Activated T-cell treated with anti-CD3 and anti-CD28 coated beads for 48 hours (primary cell): ENCODE measurements around the gene LYRM4.
A peak's percentile ranks its signal among the peaks of the same experiment; 100 is the strongest.

ENCODE experiments used
- DNase-seq: peaks from one replicate; pipeline ENCODE4 v3.0.0-alpha.2; 2020; ENCODE audit warnings: low read depth

LYRM4 gene

DNA sequence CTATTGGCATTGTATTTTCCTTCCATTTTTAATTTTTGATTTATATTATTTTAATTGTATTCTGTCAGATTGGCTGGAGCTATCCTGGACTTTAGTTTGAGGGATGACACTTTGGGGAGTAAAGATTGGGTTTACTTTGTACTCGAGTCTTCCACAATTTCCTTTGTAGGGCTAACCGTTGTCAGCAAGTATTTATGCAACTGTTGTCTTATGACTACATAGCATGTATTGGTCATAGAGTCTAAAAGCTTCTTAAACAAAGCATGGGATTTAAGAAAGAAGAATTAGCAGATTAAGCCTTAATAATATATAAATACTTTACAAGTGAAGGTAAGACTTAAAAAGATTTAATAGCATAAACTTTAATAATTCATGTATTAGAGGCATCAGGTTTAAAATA lies 20.2 kb upstream of the LYRM4 start:
- no peak for DNase-seq

DNA sequence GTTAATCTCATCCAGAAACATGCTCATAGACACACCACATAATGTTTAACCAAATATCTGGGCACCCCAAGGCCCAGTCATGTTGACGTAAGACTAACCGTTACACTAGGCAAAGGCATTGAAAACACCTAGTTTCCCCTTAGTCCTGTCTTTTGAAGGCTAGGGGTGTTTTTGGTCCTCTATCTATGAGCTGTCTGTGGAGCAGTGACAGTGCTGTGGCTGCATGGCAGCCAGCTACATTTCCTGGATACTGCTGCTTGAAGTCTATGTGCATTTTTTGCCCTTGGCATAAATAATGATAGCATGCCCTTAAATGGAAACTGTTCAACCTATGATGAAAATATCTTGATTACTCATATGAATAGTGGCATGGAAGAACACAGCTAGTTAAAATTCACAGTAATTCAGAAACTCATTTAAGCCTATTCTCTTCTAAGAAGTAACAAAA lies 19.2 kb upstream of the LYRM4 start:
- peak; percentile 33 for DNase-seq

DNA sequence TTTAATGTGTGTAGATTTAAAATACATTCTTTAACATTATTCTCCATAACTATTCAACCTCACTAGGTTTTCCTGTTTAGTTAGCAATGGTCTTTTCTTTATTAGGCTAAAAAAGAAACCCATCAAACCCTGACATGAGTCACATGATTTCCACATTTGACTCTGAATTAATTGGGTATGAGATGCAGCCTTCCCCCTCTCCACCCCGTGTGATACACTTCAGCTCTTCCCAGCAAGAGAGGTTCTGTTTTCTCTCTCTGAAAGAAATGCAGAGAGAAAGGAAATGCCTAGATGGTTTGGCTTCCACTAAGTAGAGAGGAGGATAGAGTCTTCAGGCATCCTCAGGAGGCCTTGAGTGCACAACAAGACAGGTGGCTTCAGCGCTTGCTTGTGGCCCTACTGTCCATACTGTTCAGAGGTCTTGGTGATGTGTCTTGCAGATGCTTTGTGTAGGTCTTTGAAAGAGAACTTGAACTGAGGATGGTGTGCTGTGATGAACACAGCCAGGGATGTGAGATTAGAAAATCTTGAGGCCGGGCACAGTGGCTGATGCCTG lies 17.9 kb upstream of the LYRM4 start:
- no peak for DNase-seq

DNA sequence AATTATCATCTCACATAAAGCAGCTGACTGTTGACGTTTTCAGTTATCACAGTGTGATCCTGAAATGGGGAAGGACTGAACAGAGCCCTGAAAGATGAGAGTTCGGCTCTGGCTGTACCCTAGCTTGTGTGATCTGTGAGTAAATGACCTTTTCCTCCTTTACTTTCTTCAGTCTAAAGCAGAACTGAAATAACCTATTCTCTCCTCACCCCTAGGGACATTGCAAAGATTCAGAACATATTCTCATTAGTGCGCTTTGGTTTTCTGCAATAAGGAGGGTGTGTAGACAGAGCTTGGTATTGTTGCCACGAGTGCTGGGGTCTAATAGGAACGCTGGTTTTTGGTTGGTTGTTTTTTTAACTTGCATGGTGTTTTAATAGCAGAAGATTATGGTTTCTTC lies 17.3 kb upstream of the LYRM4 start:
- no peak for DNase-seq

DNA sequence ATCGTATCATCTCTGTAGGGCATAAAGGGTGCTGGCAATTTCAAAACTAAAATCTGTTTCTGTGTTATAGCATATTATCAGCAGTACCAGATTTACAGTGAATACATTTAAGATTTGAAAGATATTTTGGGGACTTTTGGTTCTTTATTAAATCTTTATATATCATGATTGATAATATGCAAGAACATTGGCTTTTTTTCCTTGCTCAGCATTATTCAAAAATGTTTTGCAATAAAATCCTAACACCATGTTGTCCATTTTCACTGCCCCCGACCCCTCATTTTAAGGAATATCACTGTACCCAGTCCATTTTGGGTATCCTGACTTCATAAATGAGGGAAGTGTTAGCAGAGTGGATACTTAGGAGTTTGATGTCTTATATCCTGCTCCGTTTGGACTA lies 16.8 kb upstream of the LYRM4 start:
- DNase-seq: no peak

DNA sequence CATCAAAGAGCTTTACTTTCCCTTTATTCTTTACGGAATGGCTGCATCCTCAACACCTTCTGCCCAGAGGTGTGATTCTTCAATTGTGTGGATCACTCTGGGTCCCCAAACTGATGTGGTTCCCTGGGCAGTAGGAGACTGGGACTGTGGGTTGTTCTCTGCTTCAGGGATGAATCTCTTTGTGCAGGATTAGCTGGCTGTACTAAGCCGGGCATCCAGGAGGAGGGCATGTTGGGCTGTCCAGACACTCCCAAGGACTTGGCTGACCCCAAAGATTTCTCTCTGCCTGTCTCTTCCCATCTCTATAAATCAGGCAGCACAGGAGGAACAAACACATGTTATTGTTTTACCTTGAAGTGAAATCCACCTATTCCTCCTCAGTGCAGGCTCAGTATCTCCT lies 15.8 kb upstream of the LYRM4 start:
- DNase-seq: no peak

DNA sequence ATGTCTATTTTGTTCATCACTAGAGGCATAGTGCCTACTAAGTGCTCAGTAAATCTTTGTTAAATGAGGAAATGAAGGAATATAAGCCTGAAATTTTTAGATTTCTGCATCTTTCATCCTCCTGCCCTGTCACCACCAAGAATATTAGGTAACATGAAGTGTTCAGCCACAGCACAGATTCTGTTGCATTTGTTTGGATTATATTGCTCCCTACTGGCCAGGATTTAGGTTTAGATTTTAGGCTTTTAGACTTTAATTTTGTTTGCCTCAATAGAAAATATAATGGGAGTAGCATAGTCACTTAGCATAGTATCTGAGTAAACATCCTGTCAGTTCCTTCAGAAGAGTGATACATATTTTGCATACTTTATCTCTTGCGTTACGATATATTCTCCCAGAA lies 14.7 kb upstream of the LYRM4 start:
- DNase-seq: no peak

DNA sequence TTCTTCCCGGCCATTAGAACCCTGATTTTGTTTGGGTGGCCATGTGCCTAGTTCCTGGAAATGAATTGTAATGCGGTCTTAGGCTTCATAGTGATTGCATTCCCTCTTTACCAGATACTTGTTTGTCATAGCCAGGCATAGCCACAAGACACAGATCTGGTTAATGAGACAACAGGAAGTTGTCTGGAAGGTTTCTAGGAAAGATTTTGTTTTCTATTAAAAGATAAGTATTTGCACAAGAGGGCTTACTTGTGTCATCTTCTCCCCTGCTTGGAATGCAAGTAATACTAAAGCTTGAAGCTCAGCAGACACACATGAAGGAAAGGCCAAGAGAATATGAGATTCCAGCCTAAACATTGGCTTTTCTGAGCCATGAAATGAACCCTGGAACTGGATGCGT lies 13.5 kb upstream of the LYRM4 start:
- no peak for DNase-seq

DNA sequence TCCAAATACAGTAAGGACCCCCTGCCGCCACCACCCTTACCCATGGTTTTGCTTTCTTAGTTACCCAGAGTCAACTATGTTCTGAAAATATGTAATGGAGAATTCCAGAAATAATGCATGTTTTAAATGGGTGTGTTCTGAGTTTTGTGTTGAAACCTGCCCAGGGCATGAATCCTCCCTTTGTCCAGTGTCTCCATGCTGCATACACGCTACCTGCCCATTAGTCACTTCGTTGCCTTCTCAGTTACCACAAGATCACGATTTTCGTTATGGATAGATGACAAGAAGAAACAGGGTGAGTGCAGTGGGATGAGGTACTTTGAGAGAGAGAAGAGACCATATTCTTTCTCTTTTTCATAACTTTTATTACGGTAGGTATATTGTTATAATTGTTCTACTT lies 11.2 kb upstream of the LYRM4 start:
- no peak for DNase-seq

DNA sequence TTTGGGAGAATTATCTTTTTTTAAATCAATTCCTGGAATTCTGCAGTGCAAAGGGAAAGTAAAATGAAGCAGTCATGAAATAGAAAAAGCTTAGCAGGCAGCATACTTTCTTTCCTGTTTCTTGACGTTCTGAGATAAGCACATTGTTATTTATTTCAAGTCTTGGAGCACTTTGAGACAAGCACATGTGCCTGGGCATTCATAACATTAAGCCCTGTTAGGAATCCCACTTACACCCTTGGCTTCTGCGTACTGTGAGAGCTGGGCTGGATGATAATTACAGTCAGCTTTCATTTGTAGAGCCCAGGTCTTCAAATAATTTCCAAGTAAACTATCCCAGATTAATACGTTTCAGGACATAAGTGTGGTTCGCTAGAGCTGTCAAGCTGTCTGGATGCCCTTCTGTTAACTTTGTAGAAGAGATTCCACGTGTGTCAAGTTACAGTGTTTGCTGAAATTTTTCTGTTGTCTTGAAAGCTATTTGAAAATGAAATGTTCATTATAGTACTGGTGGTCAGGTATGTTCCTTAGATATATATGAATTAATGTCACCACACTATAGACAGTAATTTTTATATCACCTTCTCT lies 9.4 kb upstream of the LYRM4 start:
- DNase-seq: no peak

DNA sequence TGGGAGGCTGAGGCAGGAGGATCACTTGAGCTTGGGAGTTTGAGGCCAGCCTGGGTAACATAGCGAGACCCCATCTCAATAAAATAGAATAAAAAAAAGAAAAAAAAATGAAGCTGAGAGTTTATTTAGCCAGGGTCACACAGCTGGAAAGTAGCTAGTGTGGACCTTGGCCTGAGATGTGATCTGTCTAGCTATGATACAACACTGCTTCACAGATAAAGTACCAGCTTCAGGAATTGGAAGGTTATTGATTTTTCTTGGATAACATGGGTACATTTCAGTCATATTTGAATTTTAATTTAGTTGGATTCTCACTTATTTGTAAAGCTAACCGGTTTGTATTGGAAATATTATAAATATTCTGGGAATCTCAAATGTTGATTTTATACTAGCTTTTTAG lies 5.7 kb upstream of the LYRM4 start:
- DNase-seq: no peak

DNA sequence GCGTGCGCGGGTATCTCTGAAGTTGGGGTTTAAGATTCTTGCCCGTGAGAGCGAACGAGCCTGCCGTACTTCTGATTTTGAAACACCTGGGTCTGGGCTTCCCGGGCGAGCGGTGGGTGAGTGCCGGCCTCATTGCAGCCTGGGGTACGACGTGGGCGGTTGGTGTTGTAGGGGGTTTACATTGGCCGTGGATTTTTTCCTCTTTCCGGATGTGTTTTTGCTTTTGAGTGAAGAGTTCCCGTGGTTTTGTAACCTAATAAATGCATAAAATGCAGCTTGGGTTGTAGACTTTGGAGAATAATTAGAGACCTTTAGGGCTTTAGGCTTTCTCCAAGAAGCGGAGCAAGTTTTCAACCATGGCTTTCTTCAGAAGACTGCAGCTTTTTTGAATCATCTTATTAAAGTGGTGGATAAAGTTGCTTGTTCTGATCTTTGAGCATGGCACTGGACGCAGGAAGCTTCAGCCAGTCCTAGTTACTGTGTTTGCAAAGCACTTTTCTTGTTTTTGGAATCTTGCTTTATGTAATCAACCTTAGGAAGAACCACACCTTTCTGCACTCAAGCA lies 877 bp upstream of the LYRM4 start:
- DNase-seq: no peak

DNA sequence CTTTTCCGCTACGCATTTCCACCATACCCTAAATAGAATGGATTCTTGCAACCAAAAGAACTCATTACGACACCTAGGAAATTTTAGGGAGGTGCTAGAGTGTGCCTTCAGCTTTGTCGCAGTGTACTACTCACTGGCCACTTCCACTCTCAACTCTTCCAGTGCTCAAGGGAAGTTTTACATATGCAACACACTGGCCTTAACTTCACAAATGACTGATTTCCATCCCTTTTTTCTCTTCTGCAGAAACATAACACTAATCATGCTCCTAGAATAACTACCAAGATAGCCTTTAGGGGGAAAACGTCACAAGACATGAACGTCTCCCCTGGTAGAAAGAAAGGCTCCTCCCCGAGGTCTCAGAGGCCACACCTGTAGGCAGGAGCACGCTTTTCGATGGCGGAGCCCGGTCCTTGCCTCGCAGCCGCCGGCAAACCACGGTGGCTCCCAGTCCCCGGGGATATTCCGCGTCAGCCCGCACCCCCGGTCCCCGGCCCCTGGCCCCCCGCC lies 584 bp downstream of the LYRM4 start:
- peak; percentile 64 for DNase-seq

DNA sequence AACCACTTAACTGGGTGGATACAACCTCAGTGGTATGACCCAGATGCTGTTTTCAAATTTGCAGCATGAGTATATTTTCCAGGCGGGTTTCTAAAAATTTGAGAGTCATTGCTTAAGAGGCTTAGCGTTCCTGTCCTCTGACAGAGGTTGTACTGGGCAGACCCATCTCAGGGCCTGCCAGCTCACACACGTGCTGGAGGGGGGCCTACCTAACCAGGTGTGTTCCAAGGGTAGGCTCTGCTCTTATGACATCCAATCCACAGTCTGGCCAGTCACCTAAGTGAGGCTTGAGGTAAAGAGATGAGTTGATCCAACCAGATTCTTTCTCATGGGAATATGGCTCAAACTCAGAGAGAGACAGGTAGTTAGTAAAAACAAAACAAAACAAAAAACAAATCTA lies 1.3 kb downstream of the LYRM4 start:
- no peak for DNase-seq

DNA sequence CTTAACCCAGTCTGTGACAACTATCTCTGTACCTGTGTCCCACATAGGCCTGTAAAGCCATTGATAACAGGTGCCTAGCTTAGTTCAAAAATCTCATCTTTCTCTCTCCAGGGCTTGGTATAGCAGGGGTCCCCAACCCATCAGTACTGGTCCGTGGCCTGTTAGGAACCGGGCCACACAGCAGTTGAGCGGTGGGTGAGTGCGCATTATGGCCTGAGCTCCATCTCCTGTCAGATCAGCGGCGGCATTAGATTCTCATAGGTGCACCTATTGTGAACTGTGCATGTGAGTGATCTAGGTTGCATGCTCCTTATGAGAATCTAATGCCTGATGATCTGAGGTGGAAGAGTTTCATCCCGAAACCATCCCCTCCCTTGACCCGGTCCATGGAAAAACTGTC lies 3.4 kb downstream of the LYRM4 start:
- no peak for DNase-seq

DNA sequence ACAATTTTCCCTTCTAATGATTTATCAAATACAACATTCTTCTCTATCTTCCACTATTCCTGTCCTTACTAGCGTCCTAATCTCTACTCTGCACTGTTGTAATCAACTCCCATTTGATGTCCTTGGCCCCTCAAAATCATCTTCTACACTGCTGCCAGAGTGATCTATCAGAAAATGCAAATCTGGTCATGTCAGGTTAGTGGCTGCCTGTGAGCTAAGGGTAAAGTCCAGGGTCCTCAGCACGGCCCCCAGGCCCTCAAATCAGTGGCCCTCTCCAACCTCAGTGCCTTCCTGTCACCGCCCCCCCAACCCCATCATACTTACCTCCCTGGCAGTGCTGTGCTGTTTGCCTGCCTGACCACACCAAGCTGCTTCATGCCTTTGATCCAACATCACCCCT lies 3.8 kb downstream of the LYRM4 start:
- DNase-seq: no peak

DNA sequence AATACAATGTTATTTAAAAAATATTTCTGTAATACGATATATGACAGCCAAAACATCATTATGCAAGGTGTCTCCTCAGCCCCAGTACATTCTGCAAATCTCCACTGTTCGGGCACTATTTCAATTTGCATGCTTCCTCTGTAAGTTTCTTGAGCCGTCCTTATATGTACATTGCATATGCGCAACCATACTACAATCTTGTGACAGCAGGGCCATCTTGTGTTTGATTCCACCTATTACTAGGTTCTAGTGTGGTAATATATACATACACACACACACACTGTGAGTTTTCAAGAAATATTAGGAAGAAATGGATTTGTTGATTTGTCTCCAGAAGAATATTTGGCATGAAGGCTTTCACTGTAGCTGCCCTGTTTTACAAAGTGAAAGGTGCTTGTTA lies 9.8 kb downstream of the LYRM4 start:
- DNase-seq: no peak

DNA sequence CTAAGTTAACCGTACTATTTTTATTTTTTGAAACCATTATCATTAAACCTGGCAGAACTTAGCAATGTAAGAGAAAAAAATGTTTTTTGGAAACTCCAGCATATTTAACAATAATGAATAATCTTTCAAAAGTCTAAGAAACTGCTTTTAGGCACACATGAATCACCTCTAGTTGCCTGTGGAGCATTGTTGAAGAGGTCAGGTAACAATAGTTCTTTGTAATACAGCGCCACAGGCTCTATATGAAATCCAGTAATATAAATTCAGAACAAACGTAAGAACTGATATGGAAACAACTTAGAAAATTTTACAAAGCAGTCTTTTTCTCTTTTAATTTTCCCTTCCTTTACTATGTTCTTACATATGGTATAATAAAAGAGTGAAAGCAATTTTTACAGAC lies 10.3 kb downstream of the LYRM4 start:
- DNase-seq: no peak

DNA sequence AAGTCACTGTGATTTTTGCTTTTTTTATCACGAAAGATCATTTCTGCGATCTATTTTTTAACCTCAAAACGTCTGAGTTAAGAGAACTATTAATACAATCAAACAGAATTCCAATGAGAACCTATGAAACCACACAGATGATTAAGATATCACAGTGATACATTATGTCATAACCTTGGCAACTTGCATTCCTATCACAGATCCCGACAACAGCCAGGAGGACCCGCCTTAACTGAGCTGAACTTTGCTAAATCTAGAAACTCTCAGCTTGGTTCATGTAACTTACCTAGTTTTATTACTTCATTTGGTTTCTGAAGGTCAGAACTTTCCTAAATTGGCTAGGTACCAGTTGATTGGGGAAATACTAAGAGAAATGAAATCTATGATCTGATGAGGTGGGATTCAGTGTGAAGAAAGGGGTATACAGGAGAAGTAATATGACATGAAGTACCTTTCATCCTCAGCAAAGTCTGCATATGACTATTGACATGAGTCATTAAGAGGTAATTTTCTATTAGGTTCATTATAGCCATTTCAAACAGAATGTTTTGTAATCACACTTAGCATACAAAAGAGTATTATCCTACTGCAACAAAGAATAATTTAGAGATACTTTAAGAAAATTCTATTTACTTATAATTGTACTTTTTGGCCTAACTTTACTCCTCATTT lies 11.2 kb downstream of the LYRM4 start:
- DNase-seq: no peak

DNA sequence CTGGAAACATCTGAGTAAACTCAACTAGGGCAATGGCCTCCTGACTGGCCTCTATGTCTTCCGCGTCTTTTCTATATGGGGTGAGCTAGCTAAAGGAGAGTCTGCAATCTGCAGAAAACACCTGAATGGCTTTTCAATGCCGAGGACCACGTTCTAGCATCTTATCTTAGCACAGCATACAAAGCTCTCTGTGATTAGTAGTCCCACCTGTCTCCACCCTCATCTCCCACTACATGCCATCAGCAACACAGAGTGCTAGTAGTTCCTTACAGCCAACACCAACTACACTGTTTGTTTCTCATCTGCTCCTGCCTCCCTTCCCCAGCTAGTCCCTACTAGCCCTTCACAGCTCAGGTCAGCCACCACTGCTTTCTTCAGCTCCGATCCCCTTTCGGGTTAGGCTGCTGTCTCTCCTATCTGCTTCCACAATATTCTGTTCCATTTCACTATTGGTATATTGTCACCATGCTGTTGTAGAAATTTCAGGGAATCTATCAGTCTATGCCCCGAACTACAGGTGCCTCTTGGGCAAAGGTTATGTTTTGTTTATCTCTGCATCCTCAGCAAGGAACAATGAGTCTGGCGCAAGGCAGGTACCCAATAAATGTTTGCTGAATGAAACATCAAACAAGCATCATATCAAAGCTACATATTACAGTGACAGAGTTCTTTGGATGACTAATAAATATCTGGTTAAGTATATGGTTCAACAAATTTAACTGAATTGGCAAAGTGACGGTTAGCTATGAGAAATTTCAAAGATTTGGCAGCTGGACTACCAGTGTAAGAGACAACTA lies 12.2 kb downstream of the LYRM4 start:
- DNase-seq: no peak

DNA sequence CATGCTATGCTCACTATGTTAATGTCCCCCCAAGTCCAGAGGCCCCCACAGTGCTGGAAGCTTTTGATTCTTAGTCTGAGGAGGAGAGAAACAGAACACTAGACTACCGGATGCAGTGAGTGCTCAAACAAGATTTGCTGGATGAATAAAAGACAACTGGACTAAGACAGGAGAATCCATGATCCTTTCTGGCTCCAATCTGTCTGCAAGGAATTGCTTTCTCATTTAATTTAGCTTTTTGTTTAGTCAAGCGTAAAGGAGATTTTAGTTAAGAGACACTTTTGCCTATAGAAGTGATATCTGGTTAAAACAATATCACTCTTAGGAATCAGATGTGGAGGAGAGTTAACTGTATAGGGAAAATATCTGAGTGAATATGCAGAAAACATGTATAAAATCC lies 13.5 kb downstream of the LYRM4 start:
- DNase-seq: no peak
